ENCODE results near the gene GHDC. TPM values are rescaled to one million over a fixed set of nuclear protein-coding genes. Genes with fewer than 3 reads are reported as not detected.
"Not testable (repeated sequence)": the region's sequence is repeated elsewhere in the genome, so short reads cannot be mapped to it uniquely, and the experiment has no call there.

Gene GHDC
- total RNA-seq: 7.1 TPM
- long read RNA-seq, partial matches to known transcripts: 8 of 10 reads
- long read RNA-seq, other reads (novel, unspliced or antisense): 2 of 10 reads

GRCh38 chr17:42193969-42194899, at the start of gene GHDC:
GHDC (minus strand) TSS chr17:42194494; CDS start chr17:42193581, 913 bp downstream.
- peak; percentile 91 for ATAC-seq
- DNase-seq (ENCODE audit: missing footprints): peak; percentile 91
- intact Hi-C loops (cut with DNase I): no loop called here

GRCh38 chr17:42243493-42243982, 49.2 kb upstream of the GHDC start:
- ATAC-seq (no peak), DNase-seq (ENCODE audit: missing footprints) (no peak)
- intact Hi-C loops (cut with DNase I): no loop called here

- no peak for ATAC-seq
- DNase-seq (ENCODE audit: missing footprints): no peak
- intact Hi-C loops (cut with DNase I): no loop called here
Measured at GRCh38 chr17:42241871-42242270, 47.6 kb upstream of the GHDC start.

- DNase-seq (ENCODE audit: missing footprints); ATAC-seq; intact Hi-C loops (cut with DNase I): not testable (repeated sequence)
Measured at GRCh38 chr17:42240863-42241262, 46.6 kb upstream of the GHDC start.

GRCh38 chr17:42240201-42240600, 45.9 kb upstream of the GHDC start:
- ATAC-seq (no peak), DNase-seq (ENCODE audit: missing footprints) (no peak)
- intact Hi-C loops (cut with DNase I): no loop called here

GRCh38 chr17:42239576-42239975, 45.3 kb upstream of the GHDC start:
- intact Hi-C loops (cut with DNase I); ATAC-seq; DNase-seq (ENCODE audit: missing footprints): not testable (repeated sequence)

- ATAC-seq (no peak), DNase-seq (ENCODE audit: missing footprints) (no peak)
- intact Hi-C loops (cut with DNase I): no loop called here
Measured at GRCh38 chr17:42236760-42237159, 42.5 kb upstream of the GHDC start.

GRCh38 chr17:42233994-42234393, 39.7 kb upstream of the GHDC start:
- no peak for DNase-seq (ENCODE audit: missing footprints)
- peak; percentile 57 for ATAC-seq
- intact Hi-C loops (cut with DNase I): no loop called here

GRCh38 chr17:42233156-42233555, 38.9 kb upstream of the GHDC start:
- intact Hi-C loops (cut with DNase I): no loop called here
- DNase-seq (ENCODE audit: missing footprints): no peak
- ATAC-seq: no peak

GRCh38 chr17:42230225-42230624, 35.9 kb upstream of the GHDC start:
- ATAC-seq (no peak), DNase-seq (ENCODE audit: missing footprints) (no peak)
- intact Hi-C loops (cut with DNase I): no loop called here

- ATAC-seq (peak; percentile 62), DNase-seq (ENCODE audit: missing footprints) (no peak)
- intact Hi-C loops (cut with DNase I): loop anchor here (10.0 kb wide), 1 partner anchor 47 kb away; the partner anchor contains the start of gene STAT5B
Measured at GRCh38 chr17:42227849-42228700, 33.8 kb upstream of the GHDC start.

- no peak for ATAC-seq
- intact Hi-C loops (cut with DNase I): loop anchor here (10.0 kb wide), 1 partner anchor 49 kb away; the partner anchor contains the start of gene STAT5B
Measured at GRCh38 chr17:42225646-42226045, 31.4 kb upstream of the GHDC start.

GRCh38 chr17:42224651-42225050, 30.4 kb upstream of the GHDC start:
- ATAC-seq (no peak), DNase-seq (ENCODE audit: missing footprints) (no peak)
- intact Hi-C loops (cut with DNase I): loop anchor here (10.0 kb wide), 1 partner anchor 50 kb away; the partner anchor contains the start of gene STAT5B

More at GRCh38 chr17:42225646-42226045, 31.4 kb upstream of the GHDC start:
- DNase-seq (ENCODE audit: missing footprints): no peak

GRCh38 chr17:42221886-42222745, 27.8 kb upstream of the GHDC start:
- peak; percentile 32 for ATAC-seq
- no peak for DNase-seq (ENCODE audit: missing footprints)
- intact Hi-C loops (cut with DNase I): loop anchor here (10.0 kb wide), 1 partner anchor 53 kb away; the partner anchor contains the start of gene STAT5B

- ATAC-seq; DNase-seq (ENCODE audit: missing footprints); intact Hi-C loops (cut with DNase I): not testable (repeated sequence)
Measured at GRCh38 chr17:42219280-42219679, 25.0 kb upstream of the GHDC start.

GRCh38 chr17:42214156-42214555, 19.9 kb upstream of the GHDC start:
- no peak for ATAC-seq
- no peak for DNase-seq (ENCODE audit: missing footprints)
- intact Hi-C loops (cut with DNase I): no loop called here

- intact Hi-C loops (cut with DNase I): no loop called here
- no peak for ATAC-seq
- DNase-seq (ENCODE audit: missing footprints): no peak
Measured at GRCh38 chr17:42212382-42212781, 18.1 kb upstream of the GHDC start.

- intact Hi-C loops (cut with DNase I): not testable (repeated sequence)
- ATAC-seq (peak; percentile 92), DNase-seq (ENCODE audit: missing footprints) (peak; percentile 90)
Measured at GRCh38 chr17:42211921-42212341, 17.6 kb upstream of the GHDC start.

Measured in Right ventricle myocardium inferior (tissue), 1 donor.